Heart right ventricle (tissue), 16 donors: Measurements from ENCODE around the gene GJC1. TPM values are rescaled to one million over a fixed set of nuclear protein-coding genes. Genes with fewer than 3 reads are reported as not detected.

Experiments
- ATAC-seq, 8 donors: fragments of 200-7000 bp; cut with Tn5 transposase; one replicate each; pipeline ENCODE4 v1.9.1; 2020; ENCODE audit warnings: mild to moderate bottlenecking in 8 of 8, moderate library complexity in 8 of 8, moderate number of reproducible peaks in 1 of 8
- DNase-seq, 2 donors: peaks; one replicate each; pipeline ENCODE4 v3.0.0-alpha.2; 2020
- H3K27ac ChIP-seq, 10 donors: fragments of 200-600 bp; sonication (generic) in 2 of 10; one replicate each; pipeline versions ENCODE4 v1.5.0 to v1.8.0; 2020 to 2022; ENCODE audit warnings: mild to moderate bottlenecking in 3 of 10
- H3K27me3 ChIP-seq, 7 donors: fragments of 200-600 bp; one replicate each; pipeline ENCODE4 v1.8.0; 2021 to 2022; ENCODE audit warnings: mild to moderate bottlenecking in 2 of 7
- H3K36me3 ChIP-seq, 9 donors: fragments of 200-600 bp; sonication (generic) in 1 of 9; one replicate each; pipeline versions ENCODE4 v1.5.0 to v1.8.0; 2020 to 2022; ENCODE audit warnings: mild to moderate bottlenecking in 2 of 9
- H3K4me1 ChIP-seq, 9 donors: fragments of 200-600 bp; sonication (generic) in 1 of 9; one replicate each; pipeline versions ENCODE4 v1.5.0 to v1.8.0; 2020 to 2022; ENCODE audit warnings: mild to moderate bottlenecking in 4 of 9
- H3K4me3 ChIP-seq, 10 donors: fragments of 200-600 bp; sonication (generic) in 2 of 10; one replicate each; pipeline versions ENCODE4 v1.5.0 to v1.8.0; 2020 to 2022; ENCODE audit warnings: mild to moderate bottlenecking in 7 of 10, moderate library complexity in 2 of 10
- H3K9me3 ChIP-seq, 11 donors: fragments of 200-600 bp in 10 of 11; sonication (generic) in 2 of 11; one replicate each; pipeline versions ENCODE4 v1.5.0 to v1.8.0; 2013 to 2022; ENCODE audit warnings: mild to moderate bottlenecking in 2 of 11, control low read depth in 1 of 11, moderate library complexity in 1 of 11
- WGBS, 2 donors: extraction: QIAGEN DNeasy Blood & Tissue Kit; methylation state at CpG; one replicate each; pipeline ENCODE4 v1.1.7; 2013; ENCODE audit warnings: inconsistent platforms in 1 of 2; 5-methylcytosine and 5-hydroxymethylcytosine counted together
- intact Hi-C, 10 donors: fragments of 100-400 bp; cut with DNase I; formaldehyde crosslinking; loops; one replicate each; pipeline versions ENCODE4 v1.11.1 to v1.14.2; 2022
- polyA plus RNA-seq, 2 donors: library from polyadenylated mRNA; stranded (reverse); fragments of 200-250 nt; gene quantifications; one replicate each; pipeline ENCODE4 v1.2.3, GENCODE V29; 2013
- total RNA-seq, 10 donors: library from RNA; stranded (reverse); fragmentation: NEBNext Ultra II Directional in 3 of 10; extraction: Animal tissue kit (Norgen Biotek cat#: 25700) in 3 of 10; gene quantifications; one replicate each; pipeline versions ENCODE4 v1.2.1 to v1.2.4, GENCODE V29; 2021 to 2023
- TF ChIP-seq, protein P1 (sequence below), 9 donors: fragments of 200-600 bp; sonication (generic) in 2 of 9; IDR thresholded peaks; one replicate each; pipeline versions ENCODE4 v1.5.0 to v1.8.0; 2021 to 2022; ENCODE audit warnings: antibody characterized with exemption in 9 of 9, mild to moderate bottlenecking in 5 of 9, moderate library complexity in 1 of 9
- donor health status: Arrhythmogenic right ventricular cardiomyopathy.
- donor health status: ischemic (EF 13 %, LVEDD 7.1; RV severe dilation, severe dysfunction).
- donor health status: healthy with polysubstance abuse.
- donor health status: DM: no; HTN: yes; CAD: no.
- donor health status: DM: no; HTN: no; CAD: no.
- donor health status: ischemic (EF 25% LVEDD 6.9; RV normal size, moderate dysfunction).
- donor health status: ischemic (EF 25% LVEDD 5.7; RV mildly dilated, moderate dysfunction).
- donor health status: healthy.
- donor health status: DM: yes; HTN: yes; CAD: no.
- donor health status: Ischemic cardiomyopathy.
- donor health status: ischemic (EF 35%, LVEDD 5.7; RV mildly dilated, moderate dysfunction).
- donor health status: nonischemic (EF 11% LVEDD 7.7; RV severe dilation, severe dysfunction).
- donor health status: DM: yes; HTN: yes; CAD: no.
- donor health status: PGD.
- donor health status: ischemic (EF 29% LVEDD 5.4; RV normal size, mild dysfunction).
- donor health status: nonischemic (EF 23%, LVEDD 6.1; RV moderate dilation, normal function).

The GJC1 gene
- total and polyA plus RNA-seq, 12 donors, result 10.9 to 41.5 (median 20.1) TPM

DNA sequence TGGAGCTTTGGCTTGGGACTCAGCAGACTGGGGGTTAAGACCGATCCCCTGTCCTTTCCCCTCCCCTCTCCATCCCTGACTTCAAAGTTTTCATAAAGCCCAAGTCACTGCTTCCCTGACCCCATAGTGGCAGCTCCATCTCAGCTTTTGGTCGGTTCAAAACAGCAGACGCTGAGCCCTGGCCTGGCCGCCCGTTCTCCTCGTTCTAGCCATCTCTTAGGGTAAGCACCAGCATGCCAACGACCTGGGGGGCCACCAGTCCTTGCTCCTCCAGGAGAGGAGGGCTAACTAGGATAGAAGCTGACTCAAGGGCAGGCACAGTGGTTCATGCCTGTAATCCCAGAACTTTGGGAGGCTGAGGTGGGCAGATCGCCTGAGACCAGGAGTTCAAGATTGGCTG, 16.1 kb upstream of the GJC1 start:
- DNase-seq (no peak), ATAC-seq (no peak)
- peaks cover 0 to 21% (median 5%) of the 10 kb centered on the region in 9 donors for H3K36me3 ChIP-seq
- TF ChIP-seq, protein P1, sequence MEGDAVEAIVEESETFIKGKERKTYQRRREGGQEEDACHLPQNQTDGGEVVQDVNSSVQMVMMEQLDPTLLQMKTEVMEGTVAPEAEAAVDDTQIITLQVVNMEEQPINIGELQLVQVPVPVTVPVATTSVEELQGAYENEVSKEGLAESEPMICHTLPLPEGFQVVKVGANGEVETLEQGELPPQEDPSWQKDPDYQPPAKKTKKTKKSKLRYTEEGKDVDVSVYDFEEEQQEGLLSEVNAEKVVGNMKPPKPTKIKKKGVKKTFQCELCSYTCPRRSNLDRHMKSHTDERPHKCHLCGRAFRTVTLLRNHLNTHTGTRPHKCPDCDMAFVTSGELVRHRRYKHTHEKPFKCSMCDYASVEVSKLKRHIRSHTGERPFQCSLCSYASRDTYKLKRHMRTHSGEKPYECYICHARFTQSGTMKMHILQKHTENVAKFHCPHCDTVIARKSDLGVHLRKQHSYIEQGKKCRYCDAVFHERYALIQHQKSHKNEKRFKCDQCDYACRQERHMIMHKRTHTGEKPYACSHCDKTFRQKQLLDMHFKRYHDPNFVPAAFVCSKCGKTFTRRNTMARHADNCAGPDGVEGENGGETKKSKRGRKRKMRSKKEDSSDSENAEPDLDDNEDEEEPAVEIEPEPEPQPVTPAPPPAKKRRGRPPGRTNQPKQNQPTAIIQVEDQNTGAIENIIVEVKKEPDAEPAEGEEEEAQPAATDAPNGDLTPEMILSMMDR (IDR thresholded peaks at IDR 0.05), result no peak
- peaks cover 0 to 33% (median 6%) of the 10 kb centered on the region in 9 donors for H3K4me1 ChIP-seq
- no peaks in the 10 kb centered on the region for H3K27me3 ChIP-seq
- peak overlapping the region in 3 of 10 donors; percentile 14 to 61 (median 43) for H3K27ac ChIP-seq
- 82 to 84% methylated on average over 8 of the region's 8 CpGs for WGBS, 2 donors
- no peaks in the 10 kb centered on the region for H3K9me3 ChIP-seq
- no peak overlapping the region for H3K4me3 ChIP-seq
- intact Hi-C loops, result no loop called here

DNA sequence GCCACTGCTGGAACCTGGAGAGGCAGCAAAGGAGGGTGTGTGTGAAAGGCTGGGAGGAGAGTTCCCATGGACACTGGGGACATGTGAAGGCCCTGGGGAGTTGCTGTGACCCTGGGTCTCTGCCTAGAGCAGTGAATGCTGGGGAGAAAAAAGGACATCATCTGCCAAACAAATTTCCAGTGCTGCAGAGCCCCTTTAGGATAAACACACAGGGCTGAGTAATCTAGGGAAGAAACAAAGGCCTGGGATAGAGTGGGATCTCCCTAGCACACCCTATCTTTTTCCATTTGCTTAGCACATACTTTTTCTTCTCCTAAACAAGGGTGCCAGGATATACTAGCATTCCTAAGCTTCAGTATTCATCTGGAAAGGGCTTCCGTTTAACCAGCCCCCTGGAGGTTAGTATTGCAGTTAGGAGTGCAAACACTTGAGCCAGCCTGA, 14.3 kb upstream of the GJC1 start:
- peaks cover 0 to 28% (median 6%) of the 10 kb centered on the region in 9 donors for H3K4me1 ChIP-seq
- H3K27ac ChIP-seq, result peak overlapping the region in 5 of 10 donors; percentile 29 to 61 (median 44)
- H3K9me3 ChIP-seq, result no peaks in the 10 kb centered on the region
- 63 to 67% methylated on average over 1 of the region's 1 CpG for WGBS, 2 donors
- DNase-seq, result peak; percentile 54 to 75
- intact Hi-C loops, result no loop called here
- TF ChIP-seq, protein P1 (IDR thresholded peaks at IDR 0.05), result peak in 1 of 9 donors; percentile 23
- H3K36me3 ChIP-seq, result peaks cover 0 to 4% (median 0%) of the 10 kb centered on the region in 9 donors
- no peaks in the 10 kb centered on the region for H3K27me3 ChIP-seq
- no peak overlapping the region for H3K4me3 ChIP-seq
- peak; percentile 56 to 80 (median 68) for ATAC-seq

DNA sequence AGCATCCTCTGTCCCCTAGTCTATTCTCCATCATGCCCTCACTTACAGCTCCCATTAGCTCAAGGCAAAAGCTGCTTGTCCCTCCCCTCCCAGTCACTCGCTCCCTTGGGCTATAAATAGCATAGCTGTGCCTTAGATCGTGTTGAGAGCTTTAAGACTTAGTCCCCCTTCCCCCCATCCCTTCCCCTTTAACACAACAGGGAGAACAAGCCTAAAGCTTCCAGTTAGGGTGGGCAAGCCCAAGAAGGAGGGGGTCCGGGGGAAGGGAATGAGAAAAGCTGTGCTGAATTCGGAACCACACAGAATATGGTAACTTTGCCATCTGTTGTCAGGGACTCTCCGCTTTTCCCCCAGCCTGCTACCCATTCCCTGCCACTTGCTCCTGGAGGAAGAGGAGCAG, 12.7 kb upstream of the GJC1 start:
- Histone ChIP-seq H3K9me3 (no peaks in the 10 kb centered on the region), H3K4me1 (peaks cover 0 to 28% (median 6%) of the 10 kb centered on the region in 9 donors), H3K27ac (peak overlapping the region in 9 of 10 donors; percentile 15 to 65 (median 45)), H3K4me3 (no peak overlapping the region), H3K36me3 (no peaks in the 10 kb centered on the region), H3K27me3 (no peaks in the 10 kb centered on the region)
- DNase-seq (peak in 1 of 2 donors; percentile 48), ATAC-seq (peak; percentile 44 to 84 (median 82))
- intact Hi-C loops, result no loop called here
- WGBS, 2 donors, result 36 to 38% methylated on average over 5 of the region's 5 CpGs
- TF ChIP-seq, protein P1 (IDR thresholded peaks at IDR 0.05), result no peak

DNA sequence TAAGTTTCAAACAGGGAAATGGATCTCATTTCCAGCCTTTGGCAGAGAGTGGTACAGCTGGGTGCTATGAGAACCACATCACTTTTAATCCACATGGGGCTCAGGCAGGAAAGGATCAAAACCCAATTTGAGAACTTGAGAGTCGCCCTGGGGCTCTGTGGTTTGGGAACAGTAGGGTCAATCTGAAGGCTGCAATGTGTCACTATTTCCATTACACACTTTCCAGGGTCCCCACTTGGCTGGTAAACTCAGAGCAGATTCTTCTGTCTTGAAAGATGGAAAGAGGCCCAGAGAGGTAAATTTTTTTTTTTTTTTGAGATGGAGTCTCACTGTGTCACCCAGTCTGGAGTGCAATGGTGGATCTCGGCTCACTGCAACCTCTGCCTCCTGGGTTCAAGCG, 10.8 kb upstream of the GJC1 start:
- intact Hi-C loops, result no loop called here
- Histone ChIP-seq H3K4me1 (peaks cover 0 to 25% (median 6%) of the 10 kb centered on the region in 9 donors), H3K9me3 (no peaks in the 10 kb centered on the region), H3K4me3 (no peak overlapping the region), H3K36me3 (no peaks in the 10 kb centered on the region), H3K27ac (peak overlapping the region in 1 of 10 donors; percentile 29), H3K27me3 (no peaks in the 10 kb centered on the region)
- ATAC-seq, result no peak
- no peak for DNase-seq
- WGBS, 2 donors, result 80% methylated on average over 3 of the region's 3 CpGs
- TF ChIP-seq, protein P1 (IDR thresholded peaks at IDR 0.05), result no peak
